Measurements from ENCODE around the gene THAP12. TPM values are rescaled to one million over a fixed set of nuclear protein-coding genes. Genes with fewer than 3 reads are reported as not detected.
A peak's percentile ranks its signal among the peaks of the same experiment; 100 is the strongest.

Gene THAP12, protein sequence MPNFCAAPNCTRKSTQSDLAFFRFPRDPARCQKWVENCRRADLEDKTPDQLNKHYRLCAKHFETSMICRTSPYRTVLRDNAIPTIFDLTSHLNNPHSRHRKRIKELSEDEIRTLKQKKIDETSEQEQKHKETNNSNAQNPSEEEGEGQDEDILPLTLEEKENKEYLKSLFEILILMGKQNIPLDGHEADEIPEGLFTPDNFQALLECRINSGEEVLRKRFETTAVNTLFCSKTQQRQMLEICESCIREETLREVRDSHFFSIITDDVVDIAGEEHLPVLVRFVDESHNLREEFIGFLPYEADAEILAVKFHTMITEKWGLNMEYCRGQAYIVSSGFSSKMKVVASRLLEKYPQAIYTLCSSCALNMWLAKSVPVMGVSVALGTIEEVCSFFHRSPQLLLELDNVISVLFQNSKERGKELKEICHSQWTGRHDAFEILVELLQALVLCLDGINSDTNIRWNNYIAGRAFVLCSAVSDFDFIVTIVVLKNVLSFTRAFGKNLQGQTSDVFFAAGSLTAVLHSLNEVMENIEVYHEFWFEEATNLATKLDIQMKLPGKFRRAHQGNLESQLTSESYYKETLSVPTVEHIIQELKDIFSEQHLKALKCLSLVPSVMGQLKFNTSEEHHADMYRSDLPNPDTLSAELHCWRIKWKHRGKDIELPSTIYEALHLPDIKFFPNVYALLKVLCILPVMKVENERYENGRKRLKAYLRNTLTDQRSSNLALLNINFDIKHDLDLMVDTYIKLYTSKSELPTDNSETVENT
- polyA plus RNA-seq (2012; ENCODE audit: insufficient read length, low read depth) = 16.1 TPM

DNA sequence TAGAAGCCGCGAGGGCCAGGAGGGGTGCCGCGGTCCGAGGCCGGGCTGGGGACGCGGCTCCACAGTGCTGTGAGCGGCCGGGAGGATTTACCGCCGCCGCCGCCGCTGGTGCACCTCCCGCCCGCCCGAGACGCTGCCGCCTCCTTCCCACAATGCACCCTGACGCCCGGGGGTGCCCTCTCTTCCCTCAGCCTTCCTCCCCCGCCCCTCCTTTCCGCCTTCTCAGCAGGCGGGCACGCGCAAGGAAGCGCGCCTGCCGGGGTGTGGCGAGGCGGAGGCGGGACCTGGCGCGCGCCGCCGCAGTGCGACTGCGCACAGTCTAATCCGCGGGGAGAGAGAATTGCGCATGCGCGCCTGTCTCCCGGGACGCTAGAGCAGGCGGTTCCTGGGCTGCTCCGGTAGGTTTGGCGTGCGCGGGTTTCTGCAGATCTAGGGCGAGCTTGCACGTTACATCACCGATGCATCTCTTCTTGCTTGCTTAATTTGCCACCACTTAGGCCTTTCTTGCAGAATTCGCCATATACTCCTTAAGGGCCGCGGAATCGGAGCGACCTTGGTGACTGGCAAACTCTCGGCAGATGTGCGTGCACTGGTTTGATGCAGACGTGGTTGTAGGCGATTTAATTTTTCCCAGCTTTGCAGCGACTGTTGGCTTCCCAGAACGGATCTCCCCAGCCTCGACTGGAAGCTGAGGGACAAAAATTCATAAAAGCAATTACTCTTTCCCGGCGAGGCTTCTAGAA is at the start of gene THAP12, which contains the start of gene GVQW3:
THAP12 (minus strand) TSS at position 156 of the 743 bp plus-strand sequence. CDS start 296 bp downstream, outside the sequence.
GVQW3 (plus strand) TSS at position 347 of the 743 bp plus-strand sequence. CDS start 506 bp downstream, outside the sequence.
- TF ChIP-seq, protein P1, sequence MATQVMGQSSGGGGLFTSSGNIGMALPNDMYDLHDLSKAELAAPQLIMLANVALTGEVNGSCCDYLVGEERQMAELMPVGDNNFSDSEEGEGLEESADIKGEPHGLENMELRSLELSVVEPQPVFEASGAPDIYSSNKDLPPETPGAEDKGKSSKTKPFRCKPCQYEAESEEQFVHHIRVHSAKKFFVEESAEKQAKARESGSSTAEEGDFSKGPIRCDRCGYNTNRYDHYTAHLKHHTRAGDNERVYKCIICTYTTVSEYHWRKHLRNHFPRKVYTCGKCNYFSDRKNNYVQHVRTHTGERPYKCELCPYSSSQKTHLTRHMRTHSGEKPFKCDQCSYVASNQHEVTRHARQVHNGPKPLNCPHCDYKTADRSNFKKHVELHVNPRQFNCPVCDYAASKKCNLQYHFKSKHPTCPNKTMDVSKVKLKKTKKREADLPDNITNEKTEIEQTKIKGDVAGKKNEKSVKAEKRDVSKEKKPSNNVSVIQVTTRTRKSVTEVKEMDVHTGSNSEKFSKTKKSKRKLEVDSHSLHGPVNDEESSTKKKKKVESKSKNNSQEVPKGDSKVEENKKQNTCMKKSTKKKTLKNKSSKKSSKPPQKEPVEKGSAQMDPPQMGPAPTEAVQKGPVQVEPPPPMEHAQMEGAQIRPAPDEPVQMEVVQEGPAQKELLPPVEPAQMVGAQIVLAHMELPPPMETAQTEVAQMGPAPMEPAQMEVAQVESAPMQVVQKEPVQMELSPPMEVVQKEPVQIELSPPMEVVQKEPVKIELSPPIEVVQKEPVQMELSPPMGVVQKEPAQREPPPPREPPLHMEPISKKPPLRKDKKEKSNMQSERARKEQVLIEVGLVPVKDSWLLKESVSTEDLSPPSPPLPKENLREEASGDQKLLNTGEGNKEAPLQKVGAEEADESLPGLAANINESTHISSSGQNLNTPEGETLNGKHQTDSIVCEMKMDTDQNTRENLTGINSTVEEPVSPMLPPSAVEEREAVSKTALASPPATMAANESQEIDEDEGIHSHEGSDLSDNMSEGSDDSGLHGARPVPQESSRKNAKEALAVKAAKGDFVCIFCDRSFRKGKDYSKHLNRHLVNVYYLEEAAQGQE (IDR thresholded peaks at IDR 0.05; ENCODE audit: insufficient read depth in 1 of 2, low read depth in 2 of 2, low read length in 2 of 2) = no peak; a peak in 1 of 4 replicates
- TF ChIP-seq FOXP2 (optimal IDR thresholded peaks at IDR 0.05; ENCODE audit: borderline replicate concordance, extremely low read depth, extremely low read length, insufficient read depth) (peak; percentile 92), POLR2AphosphoS5 (IDR thresholded peaks at IDR 0.05; ENCODE audit: low read depth, low read length) (peak; percentile 90), TAF1 (IDR thresholded peaks at IDR 0.05; ENCODE audit: borderline replicate concordance, insufficient read depth, low read length) (peak; percentile 67; the same call in 1 of the 2 replicates), SIN3A (IDR thresholded peaks at IDR 0.05; ENCODE audit: borderline replicate concordance, insufficient read depth, low read length) (peak; percentile 44; the same call in 1 of the 2 replicates)

DNA sequence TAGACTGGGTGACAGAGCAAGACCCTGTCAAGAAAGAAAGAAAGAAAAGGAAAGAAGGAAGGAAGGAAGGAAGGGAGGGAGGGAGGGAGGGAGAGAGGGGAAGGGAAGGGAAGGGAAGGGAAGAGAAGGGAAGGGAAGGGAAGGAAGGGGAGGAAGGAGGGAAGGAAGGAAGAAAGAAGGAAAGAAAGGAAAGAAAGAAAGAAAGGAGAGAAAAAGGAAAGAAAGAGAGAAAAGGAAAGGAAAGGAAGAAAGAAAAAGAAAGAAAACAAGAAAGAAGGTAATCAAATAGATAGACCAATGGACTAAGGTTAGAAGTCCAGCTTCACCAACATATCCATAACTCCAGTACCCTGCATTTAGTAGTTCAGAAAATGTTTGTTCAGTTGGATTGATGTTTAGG is 45.7 kb upstream of the THAP12 start:
- TF ChIP-seq SIN3A (IDR thresholded peaks at IDR 0.05; ENCODE audit: borderline replicate concordance, insufficient read depth, low read length) (no peak), FOXP2 (optimal IDR thresholded peaks at IDR 0.05; ENCODE audit: borderline replicate concordance, extremely low read depth, extremely low read length, insufficient read depth) (no peak), TAF1 (IDR thresholded peaks at IDR 0.05; ENCODE audit: borderline replicate concordance, insufficient read depth, low read length) (no peak), POLR2AphosphoS5 (IDR thresholded peaks at IDR 0.05; ENCODE audit: low read depth, low read length) (no peak)
- TF ChIP-seq, protein P1 (IDR thresholded peaks at IDR 0.05; ENCODE audit: insufficient read depth in 1 of 2, low read depth in 2 of 2, low read length in 2 of 2) = no peak

DNA sequence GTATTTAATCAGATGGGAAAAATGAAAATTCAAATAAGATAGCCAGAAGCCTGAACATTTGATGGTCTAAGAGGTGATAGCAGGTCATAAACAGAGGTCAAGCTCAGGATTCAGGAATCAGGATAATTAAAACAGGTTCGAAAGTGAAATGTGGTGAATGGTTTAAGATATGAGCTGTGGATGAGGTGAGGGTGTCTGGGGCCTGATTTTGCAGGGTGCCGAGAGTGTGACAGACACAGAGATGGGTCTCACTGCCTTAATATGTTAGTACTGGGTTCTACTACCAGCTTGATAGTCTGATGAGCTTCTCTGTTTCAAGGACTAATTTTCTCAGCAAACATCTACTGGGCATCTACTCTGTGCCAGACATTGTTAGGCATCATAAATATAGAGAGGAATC is 44.0 kb upstream of the THAP12 start:
- TF ChIP-seq TAF1 (IDR thresholded peaks at IDR 0.05; ENCODE audit: borderline replicate concordance, insufficient read depth, low read length) (no peak), SIN3A (IDR thresholded peaks at IDR 0.05; ENCODE audit: borderline replicate concordance, insufficient read depth, low read length) (no peak), FOXP2 (optimal IDR thresholded peaks at IDR 0.05; ENCODE audit: borderline replicate concordance, extremely low read depth, extremely low read length, insufficient read depth) (no peak), POLR2AphosphoS5 (IDR thresholded peaks at IDR 0.05; ENCODE audit: low read depth, low read length) (no peak)
- TF ChIP-seq, protein P1 (IDR thresholded peaks at IDR 0.05; ENCODE audit: insufficient read depth in 1 of 2, low read depth in 2 of 2, low read length in 2 of 2) = no peak

DNA sequence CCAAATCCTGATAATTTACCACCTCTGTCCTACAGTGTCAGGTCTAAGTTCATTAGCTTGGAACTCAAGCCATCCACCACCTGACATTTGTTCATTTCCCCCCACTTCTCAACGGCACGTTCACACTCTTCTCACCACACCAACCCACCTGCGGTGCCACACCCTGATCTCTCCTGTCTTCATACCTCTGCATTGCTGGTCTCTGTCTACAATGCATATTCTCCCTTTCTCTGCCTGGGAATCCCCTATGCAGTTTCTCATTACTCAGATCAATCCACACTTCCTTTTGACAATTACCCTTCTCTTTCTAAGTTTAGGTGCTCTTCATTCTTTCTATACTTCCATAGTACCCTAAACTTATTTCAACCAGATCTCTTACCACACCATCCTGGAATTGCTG is 43.4 kb upstream of the THAP12 start:
- no peak for TF ChIP-seq TAF1 (IDR thresholded peaks at IDR 0.05; ENCODE audit: borderline replicate concordance, insufficient read depth, low read length)
- TF ChIP-seq POLR2AphosphoS5 (IDR thresholded peaks at IDR 0.05; ENCODE audit: low read depth, low read length) = no peak
- no peak for TF ChIP-seq SIN3A (IDR thresholded peaks at IDR 0.05; ENCODE audit: borderline replicate concordance, insufficient read depth, low read length)
- TF ChIP-seq, protein P1 (IDR thresholded peaks at IDR 0.05; ENCODE audit: insufficient read depth in 1 of 2, low read depth in 2 of 2, low read length in 2 of 2) = no peak
- no peak for TF ChIP-seq FOXP2 (optimal IDR thresholded peaks at IDR 0.05; ENCODE audit: borderline replicate concordance, extremely low read depth, extremely low read length, insufficient read depth)

Data from PFSK-1 (cell line).